ENCODE results near the gene LAT. TPM values are rescaled to one million over a fixed set of nuclear protein-coding genes. Genes with fewer than 3 reads are reported as not detected.

LAT gene
- total RNA-seq, 1 experiment from 2014 or later = 4.3 TPM

DNA sequence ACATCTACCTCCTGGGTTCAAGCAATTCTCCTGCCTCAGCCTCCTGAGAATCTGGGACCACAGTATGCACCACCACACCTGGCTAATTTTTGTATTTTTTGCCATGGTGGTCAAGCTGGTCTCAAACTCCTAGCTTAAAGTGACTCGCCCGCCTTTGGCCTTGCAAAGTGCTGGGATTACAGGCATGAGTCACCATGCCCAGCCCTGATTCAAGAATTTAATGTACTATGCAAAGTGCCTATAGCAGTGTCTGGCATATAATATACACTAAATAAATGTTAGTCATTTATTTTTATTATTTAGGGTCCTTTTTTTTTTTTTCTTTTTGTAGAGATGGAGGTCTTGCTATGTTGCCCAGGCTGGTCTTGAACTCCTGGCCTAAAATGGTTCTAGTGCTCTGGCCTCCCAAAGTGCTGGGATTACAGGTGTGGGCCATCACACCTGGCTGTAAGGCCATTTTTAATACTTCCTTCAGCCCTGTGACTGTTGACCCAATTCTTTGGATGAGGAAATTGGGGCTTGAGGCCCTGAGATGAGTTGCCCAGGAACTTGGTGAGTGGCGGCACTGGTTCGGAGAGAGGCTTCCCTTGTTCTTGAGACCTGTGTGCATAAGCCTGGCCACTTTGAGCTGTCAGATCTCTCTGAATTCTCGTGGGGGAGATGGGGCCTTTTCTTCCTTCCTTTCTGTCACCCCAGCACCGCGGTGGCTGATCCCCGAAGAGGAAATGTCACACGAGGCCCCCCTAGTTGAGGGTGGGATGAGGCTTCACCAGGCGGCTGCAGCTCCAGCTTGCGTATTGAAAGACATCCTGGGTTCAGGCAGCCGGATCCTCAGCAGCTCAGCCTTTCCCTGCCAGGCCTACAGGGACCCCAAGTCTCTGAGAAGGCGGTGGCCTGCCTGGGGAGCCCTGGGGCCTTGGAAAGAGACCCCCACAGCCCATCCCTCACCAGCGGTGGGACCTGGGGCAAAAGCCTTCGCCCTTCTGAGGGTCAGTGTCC is 38.7 kb downstream of the LAT start:
- H3K36me3 Mint-ChIP-seq (ENCODE audit: insufficient read depth in 1 of 3, low read depth in 3 of 3) = no peaks in the 10 kb centered on the region
- no peak overlapping the region for H2BK12ac ChIP-seq (ENCODE audit: insufficient read length, low read depth, low read length)
- H3K4me2 ChIP-seq (ENCODE audit: insufficient read depth, insufficient read length, low read length) = no peak overlapping the region
- no peak overlapping the region for H2AK5ac ChIP-seq (ENCODE audit: insufficient read length, low read length)
- no CpG with 5 or more reads among the region's 15 CpGs for WGBS (ENCODE audit: extremely low coverage, insufficient read length, low lambda C conversion rate)
- H4K5ac ChIP-seq (ENCODE audit: insufficient read length, low read depth, low read length) = no peak overlapping the region
- no peaks in the 10 kb centered on the region for H3K27me3 ChIP-seq (ENCODE audit: insufficient read depth, low read length)
- H3K27ac Mint-ChIP-seq = no peak overlapping the region
- H4K20me1 ChIP-seq (ENCODE audit: control insufficient read depth, insufficient read depth, insufficient read length) = no peaks in the 10 kb centered on the region
- H4K8ac ChIP-seq (replicated peaks; ENCODE audit: insufficient read length, low read depth, low read length) = no peak overlapping the region
- no peak for DNase-seq
- no peak overlapping the region for H4K91ac ChIP-seq (ENCODE audit: insufficient read length, low read depth, low read length)
- H3K79me1 ChIP-seq (ENCODE audit: insufficient read depth, low read depth, low read length, poor library complexity, severe bottlenecking) = no peaks in the 10 kb centered on the region
- no peak overlapping the region for H3K9ac ChIP-seq (ENCODE audit: extremely low read depth, insufficient read length, low read length)
- no peak overlapping the region for H3K14ac ChIP-seq (ENCODE audit: insufficient read depth, low read length)
- H3K23ac ChIP-seq (ENCODE audit: insufficient read length, low read depth, low read length) = no peak overlapping the region
- no peak overlapping the region for H3K56ac ChIP-seq (ENCODE audit: insufficient read length, low read depth, low read length)
- no peak for TF ChIP-seq CTCF (conservative IDR thresholded peaks at IDR 0.05)
- no peaks in the 10 kb centered on the region for H3K79me2 ChIP-seq (ENCODE audit: insufficient read depth, low read length)
- no peak overlapping the region for H2BK20ac ChIP-seq (ENCODE audit: low read depth, low read length, poor library complexity, severe bottlenecking)
- no peak overlapping the region for H2BK120ac ChIP-seq (ENCODE audit: low read depth, low read length, poor library complexity, severe bottlenecking)
- no peaks in the 10 kb centered on the region; the same call in 1 of the 2 replicates for H3K27me3 Mint-ChIP-seq (ENCODE audit: low read depth)
- H2AFZ ChIP-seq (ENCODE audit: low read length) = no peak overlapping the region
- no peak overlapping the region for H2BK15ac ChIP-seq (ENCODE audit: low read depth, low read length)
- no peaks in the 10 kb centered on the region for H3K23me2 ChIP-seq (ENCODE audit: insufficient read length, low read depth, low read length, poor library complexity, severe bottlenecking)
- H3T11ph ChIP-seq (ENCODE audit: low read length) = no peak overlapping the region
- no peaks in the 10 kb centered on the region for H3K9me3 Mint-ChIP-seq
- H3K4me1 ChIP-seq (ENCODE audit: insufficient read depth, low read length) = no peaks in the 10 kb centered on the region
- no peak overlapping the region for H3K18ac ChIP-seq (ENCODE audit: insufficient read length, low read depth, low read length)
- peaks cover 3 to 8% of the 10 kb centered on the region in 2 experiments; a peak in 3 of 4 replicates for H3K4me1 Mint-ChIP-seq
- no peaks in the 10 kb centered on the region for H3K9me3 ChIP-seq (ENCODE audit: control insufficient read depth, low read depth, low read length)
- H2BK5ac ChIP-seq (ENCODE audit: insufficient read length, low read length) = no peak overlapping the region
- H3K4ac ChIP-seq (ENCODE audit: low read depth, low read length) = no peak overlapping the region
- no peak overlapping the region for H3K27ac ChIP-seq (ENCODE audit: insufficient read length, low read depth, low read length)
- no peak overlapping the region for H3K4me3 Mint-ChIP-seq
